GM12878 (cell line): ENCODE measurements around the gene CPT1C. TPM values are rescaled to one million over a fixed set of nuclear protein-coding genes. Genes with fewer than 3 reads are reported as not detected.

Source experiments
- ATF2 ChIP-seq: IDR thresholded peaks from 2 replicates; pipeline ENCODE4 v1.6.1; 2012; ENCODE audit warnings: low read length, inconsistent platforms
- E2F4 ChIP-seq: IDR thresholded peaks from 2 replicates; pipeline ENCODE4 v1.6.1; 2012; ENCODE audit warnings: low read depth, low read length, improper control_type of control experiment
- ELK1 ChIP-seq: IDR thresholded peaks from 2 replicates; pipeline ENCODE4 v1.6.1; 2012; ENCODE audit warnings: low read depth, low read length, improper control_type of control experiment
- MXI1 ChIP-seq: fragments of 150-350 bp; IDR thresholded peaks from 2 replicates; pipeline ENCODE4 v1.6.1; 2011; ENCODE audit warnings: low read depth, mild to moderate bottlenecking, inconsistent platforms, low read length, improper control_type of control experiment
- MYC ChIP-seq: IDR thresholded peaks from 2 replicates; pipeline ENCODE4 v1.6.1; 2011; ENCODE audit warnings: mild to moderate bottlenecking, low read length, moderate library complexity, inconsistent platforms; ENCODE audit not compliant: insufficient read depth, insufficient replicate concordance, insufficient read length, severe bottlenecking
- NFIC ChIP-seq: IDR thresholded peaks from 2 replicates; pipeline ENCODE4 v1.6.1; 2012; ENCODE audit warnings: low read depth, mild to moderate bottlenecking, inconsistent platforms, low read length, moderate library complexity
- NR2F1 ChIP-seq: fragments of 450-650 bp; conservative IDR thresholded peaks from 2 replicates; pipeline ENCODE4 v1.6.1; 2017; ENCODE audit warnings: mild to moderate bottlenecking
- PAX5 ChIP-seq: IDR thresholded peaks from 2 replicates; pipeline ENCODE4 v1.6.1; 2011; ENCODE audit warnings: low read depth, low read length, borderline replicate concordance
- POLR2AphosphoS5 ChIP-seq: IDR thresholded peaks from 2 replicates; pipeline ENCODE4 v1.6.1; 2011; ENCODE audit warnings: mild to moderate bottlenecking, low read length, inconsistent platforms
- SREBF1 ChIP-seq: IDR thresholded peaks from 2 replicates; pipeline ENCODE4 v1.6.1; 2012; ENCODE audit warnings: mild to moderate bottlenecking, low read length
- SUPT20H ChIP-seq: IDR thresholded peaks from 2 replicates; pipeline ENCODE4 v1.6.1; 2011; ENCODE audit warnings: low read depth, mild to moderate bottlenecking, low read length, moderate library complexity, borderline replicate concordance; ENCODE audit not compliant: control insufficient read depth
- USF2 ChIP-seq: IDR thresholded peaks from 2 replicates; pipeline ENCODE4 v1.6.1; 2011; ENCODE audit warnings: low read depth, low read length, improper control_type of control experiment, borderline replicate concordance
- ZNF217 ChIP-seq: fragments of 450-650 bp; IDR thresholded peaks from 2 replicates; pipeline ENCODE4 v1.6.1; 2017; ENCODE audit warnings: antibody characterized with exemption, mild to moderate bottlenecking
- ZNF274 ChIP-seq: IDR thresholded peaks from one replicate; pipeline ENCODE4 v1.8.0; 2011; ENCODE audit not compliant: insufficient read length, insufficient read depth
- ZZZ3 ChIP-seq: IDR thresholded peaks from 2 replicates; pipeline ENCODE4 v1.6.1; 2011; ENCODE audit warnings: low read depth; ENCODE audit not compliant: control insufficient read depth, insufficient read length
- polyA plus RNA-seq, 11 experiments: library from polyadenylated mRNA; depleted of rRNA in 4 of 11; unstranded in 6 of 11; stranded (reverse) in 5 of 11; fragments of >200 nt; fragmentation: Nextera tagmentation in 4 of 11; fragmentation: Illumina TruSeq in 1 of 11; extraction: Ambion mirVana in 4 of 11; extraction: Trizol in 1 of 11; gene quantifications; 1 replicate in 1 of 11; 2 replicates in 10 of 11; pipeline versions ENCODE4 v1.2.1 to v1.2.3, GENCODE V29; 2011 to 2016; ENCODE audit warnings: inconsistent platforms in 2 of 11, missing spikeins in 2 of 11, low read depth in 1 of 11
- total RNA-seq, 4 experiments: library from RNA; depleted of rRNA in 3 of 4; stranded (reverse); fragments of >200 nt in 3 of 4; fragmentation: Illumina TruSeq in 1 of 4; extraction: Trizol in 1 of 4; gene quantifications; 2 replicates each; pipeline versions ENCODE4 v1.2.1 to v1.2.3, GENCODE V29; 2013 to 2021

The CPT1C gene
- total and polyA plus RNA-seq, 10 of the 15 experiments (the other 5 are each of a cell fraction or from before 2014, with no cell fraction given): 0.04 to 0.56 (median 0.21) TPM; not detected in 3

- TF ChIP-seq USF2 (no peak), PAX5 (no peak), E2F4 (no peak), ATF2 (no peak), NFIC (no peak), SREBF1 (no peak), ELK1 (no peak), ZNF274 (no peak), POLR2AphosphoS5 (no peak), MYC (no peak), ZNF217 (no peak), MXI1 (no peak), SUPT20H (no peak), ZZZ3 (no peak), NR2F1 (no peak)
- TF ChIP-seq, all 136 proteins: peak for 3
Observed at GRCh38 chr19:49761625-49762311, 70.9 kb downstream of the CPT1C start (continued).
